Adipocyte (in vitro differentiated cells): ENCODE measurements around the gene DEUP1.
A peak's percentile ranks its signal among the peaks of the same experiment; 100 is the strongest.

ENCODE experiments used
- DNase-seq: peaks from one replicate; pipeline ENCODE4 v3.0.0-alpha.2; 2015; ENCODE audit warnings: low read depth
- H3K27me3 ChIP-seq: replicated peaks from 2 replicates; pipeline ENCODE4 v1.7.0; 2013; ENCODE audit warnings: mild to moderate bottlenecking, low read length, moderate library complexity; ENCODE audit not compliant: control insufficient read depth, insufficient read depth
- H3K36me3 ChIP-seq: 2 replicates; pipeline ENCODE4 v1.7.0; 2013; ENCODE audit warnings: low read length, mild to moderate bottlenecking, moderate library complexity; ENCODE audit not compliant: control insufficient read depth, insufficient read depth, severe bottlenecking
- H3K4me1 ChIP-seq: 2 replicates; pipeline ENCODE4 v1.7.0; 2013; ENCODE audit warnings: mild to moderate bottlenecking, low read length, moderate library complexity; ENCODE audit not compliant: control insufficient read depth, insufficient read depth
- H3K4me3 ChIP-seq: 2 replicates; pipeline ENCODE4 v1.7.0; 2013; ENCODE audit warnings: mild to moderate bottlenecking, low read length, moderate library complexity
- H3K9ac ChIP-seq: 2 replicates; pipeline ENCODE4 v1.7.0; 2013; ENCODE audit warnings: mild to moderate bottlenecking, low read length, moderate library complexity
- H3K9me3 ChIP-seq: 2 replicates; pipeline ENCODE4 v1.7.0; 2013; ENCODE audit warnings: mild to moderate bottlenecking, low read length, moderate library complexity; ENCODE audit not compliant: control insufficient read depth

Gene DEUP1

DNA sequence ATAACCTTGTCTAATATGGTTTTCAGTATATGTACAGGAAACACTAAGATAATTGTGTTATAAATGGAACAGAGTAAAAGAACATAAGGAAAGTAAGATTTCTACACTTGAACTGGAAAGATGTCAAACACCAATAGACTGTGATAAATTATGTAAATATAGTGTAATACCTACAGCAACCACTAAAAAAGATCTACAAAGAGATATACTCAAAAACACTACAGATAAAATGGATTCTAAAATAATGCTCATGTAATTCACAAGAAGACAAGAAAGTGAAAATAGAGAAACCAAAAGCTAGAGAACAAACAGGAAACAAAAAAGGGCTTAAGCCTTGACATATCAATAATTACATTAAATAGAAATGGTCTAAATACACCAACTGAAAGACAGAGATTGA is 30.9 kb downstream of the DEUP1 start:
- Histone ChIP-seq H3K9ac (no peak overlapping the region), H3K4me3 (no peak overlapping the region), H3K9me3 (peaks cover 17% of the 10 kb centered on the region), H3K4me1 (no peaks in the 10 kb centered on the region), H3K36me3 (no peaks in the 10 kb centered on the region), H3K27me3 (no peaks in the 10 kb centered on the region)
- DNase-seq = no peak

DNA sequence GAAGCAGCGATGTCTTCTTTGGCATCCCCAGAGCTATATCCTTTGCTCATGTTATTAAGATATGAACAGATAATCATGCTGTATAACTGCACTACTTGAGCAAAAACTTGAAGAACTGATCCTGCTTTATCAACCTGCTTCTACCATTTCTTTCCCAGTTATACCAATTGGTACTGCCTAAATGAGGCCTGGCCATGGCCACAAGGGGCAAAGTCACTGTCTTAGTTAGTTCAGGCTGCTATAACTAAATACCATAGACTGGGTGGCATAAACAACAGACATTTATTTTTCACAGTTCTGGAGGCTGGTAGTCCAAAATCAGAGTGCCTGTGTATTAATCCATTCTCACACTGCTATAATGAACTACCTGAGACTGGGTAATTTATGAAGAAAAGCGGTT is 37.5 kb downstream of the DEUP1 start:
- Histone ChIP-seq H3K36me3 (no peaks in the 10 kb centered on the region), H3K9ac (no peak overlapping the region), H3K27me3 (no peaks in the 10 kb centered on the region), H3K4me1 (no peaks in the 10 kb centered on the region), H3K4me3 (no peak overlapping the region), H3K9me3 (no peaks in the 10 kb centered on the region)
- DNase-seq = no peak

DNA sequence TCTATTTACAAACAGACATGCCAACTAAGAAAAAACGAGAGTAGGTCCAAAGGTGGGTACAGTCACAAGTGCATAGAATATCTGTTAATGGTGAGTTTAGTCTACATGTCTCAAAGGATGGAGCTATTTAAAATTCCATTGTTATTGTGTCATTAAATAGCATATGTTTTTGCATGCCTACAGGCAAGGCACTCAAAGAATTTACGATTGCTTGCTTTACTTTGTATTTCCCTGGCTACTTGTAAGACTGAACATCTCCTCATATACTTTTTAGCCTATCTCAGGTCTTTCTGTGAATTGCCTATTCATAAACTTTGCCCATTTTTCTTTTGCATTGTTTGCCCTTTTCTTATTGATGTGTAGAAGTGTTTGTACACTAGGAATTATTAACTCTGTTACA is 39.7 kb downstream of the DEUP1 start:
- H3K4me1 ChIP-seq = no peaks in the 10 kb centered on the region
- no peaks in the 10 kb centered on the region for H3K9me3 ChIP-seq
- DNase-seq = peak; percentile 38
- no peak overlapping the region for H3K4me3 ChIP-seq
- no peaks in the 10 kb centered on the region for H3K27me3 ChIP-seq
- H3K36me3 ChIP-seq = no peaks in the 10 kb centered on the region
- no peak overlapping the region for H3K9ac ChIP-seq

DNA sequence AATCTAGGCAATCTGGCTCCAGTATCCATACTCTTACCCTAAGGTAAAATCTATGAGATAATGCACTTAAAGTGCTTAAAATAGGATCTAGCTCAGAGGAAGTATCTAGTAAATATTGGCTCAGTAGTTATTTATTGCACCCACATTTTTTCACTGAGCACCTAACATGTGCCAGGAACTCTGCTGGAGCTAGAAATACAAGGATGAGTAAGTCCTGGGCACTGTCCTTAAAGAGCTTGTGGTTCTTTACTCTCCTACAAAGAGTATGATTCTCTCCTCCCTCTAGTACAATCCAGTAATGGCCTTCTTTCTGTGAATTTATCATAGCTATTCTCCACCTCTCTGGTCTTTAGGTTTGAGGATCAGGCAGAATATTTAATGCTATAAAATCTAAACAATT is 59.2 kb downstream of the DEUP1 start:
- Histone ChIP-seq H3K9me3 (no peaks in the 10 kb centered on the region), H3K9ac (no peak overlapping the region), H3K4me3 (no peak overlapping the region), H3K36me3 (no peaks in the 10 kb centered on the region), H3K27me3 (no peaks in the 10 kb centered on the region), H3K4me1 (no peaks in the 10 kb centered on the region)
- no peak for DNase-seq

DNA sequence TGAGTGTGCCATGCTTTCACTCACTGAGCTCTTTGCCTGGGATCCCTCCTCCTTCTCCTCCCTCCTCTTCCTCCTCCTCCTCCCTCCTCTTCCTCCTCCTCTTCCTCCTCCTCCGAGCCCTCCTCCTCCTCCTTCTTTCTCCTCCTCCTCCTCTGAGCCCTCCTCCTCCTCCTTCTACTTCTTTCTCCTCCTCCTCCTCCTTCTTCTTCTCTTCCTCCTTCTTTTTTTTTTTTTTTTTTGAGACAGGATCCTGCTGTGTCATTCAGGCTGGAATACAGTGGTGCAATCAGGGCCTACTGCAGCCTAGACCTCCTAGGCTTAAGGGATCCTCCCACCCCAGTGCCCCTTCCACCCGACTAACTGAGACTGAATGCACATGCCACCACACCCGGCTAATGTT is 62.3 kb downstream of the DEUP1 start:
- peak; percentile 21 for DNase-seq
- Histone ChIP-seq H3K4me1 (no peaks in the 10 kb centered on the region), H3K27me3 (no peaks in the 10 kb centered on the region), H3K9me3 (no peaks in the 10 kb centered on the region), H3K4me3 (no peak overlapping the region), H3K9ac (no peak overlapping the region), H3K36me3 (no peaks in the 10 kb centered on the region)

DNA sequence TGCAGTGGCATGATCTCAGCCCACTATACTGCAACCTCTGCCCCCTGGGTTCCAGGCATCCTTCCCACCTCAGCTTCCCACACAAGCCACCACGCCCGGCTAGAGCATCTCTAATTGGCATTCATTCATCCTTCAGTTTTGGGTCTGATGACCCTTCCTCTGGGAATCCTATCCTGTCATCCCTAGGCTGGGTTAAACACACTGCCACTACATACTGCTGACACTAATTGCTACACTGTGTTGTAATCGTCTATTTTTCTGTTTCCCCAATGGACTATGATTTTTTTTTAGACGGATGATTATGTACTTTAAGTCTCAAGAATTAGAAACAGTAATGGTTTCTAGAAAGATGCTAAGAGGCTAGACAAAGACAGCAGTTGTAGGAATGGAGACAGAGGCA is 62.8 kb downstream of the DEUP1 start:
- Histone ChIP-seq H3K4me1 (no peaks in the 10 kb centered on the region), H3K4me3 (no peak overlapping the region)

DNA sequence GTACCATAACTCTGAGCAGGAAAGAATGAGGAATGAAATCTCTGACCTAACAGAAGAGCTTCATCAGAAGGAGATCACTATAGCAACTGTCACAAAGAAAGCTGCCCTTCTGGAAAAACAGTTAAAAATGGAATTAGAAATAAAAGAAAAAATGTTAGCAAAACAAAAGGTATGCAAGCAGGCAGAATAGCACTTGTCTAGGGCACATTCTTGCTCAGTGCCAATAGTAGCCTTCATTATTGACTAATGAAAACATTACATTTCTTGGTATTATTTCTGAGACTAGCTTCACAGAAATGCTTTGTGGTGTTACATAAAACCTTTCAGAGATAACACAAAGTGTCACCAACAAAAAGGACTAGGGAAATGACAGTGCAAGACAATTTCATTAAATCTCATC is 63.9 kb downstream of the DEUP1 start:
- Histone ChIP-seq H3K4me3 (no peak overlapping the region), H3K27me3 (no peaks in the 10 kb centered on the region), H3K4me1 (no peaks in the 10 kb centered on the region), H3K9me3 (no peaks in the 10 kb centered on the region), H3K36me3 (no peaks in the 10 kb centered on the region), H3K9ac (no peak overlapping the region)
- no peak for DNase-seq

More for the DNA sequence above, 62.8 kb downstream of the DEUP1 start:
- Histone ChIP-seq H3K9ac (no peak overlapping the region), H3K36me3 (no peaks in the 10 kb centered on the region), H3K27me3 (no peaks in the 10 kb centered on the region), H3K9me3 (no peaks in the 10 kb centered on the region)
- DNase-seq = no peak

DNA sequence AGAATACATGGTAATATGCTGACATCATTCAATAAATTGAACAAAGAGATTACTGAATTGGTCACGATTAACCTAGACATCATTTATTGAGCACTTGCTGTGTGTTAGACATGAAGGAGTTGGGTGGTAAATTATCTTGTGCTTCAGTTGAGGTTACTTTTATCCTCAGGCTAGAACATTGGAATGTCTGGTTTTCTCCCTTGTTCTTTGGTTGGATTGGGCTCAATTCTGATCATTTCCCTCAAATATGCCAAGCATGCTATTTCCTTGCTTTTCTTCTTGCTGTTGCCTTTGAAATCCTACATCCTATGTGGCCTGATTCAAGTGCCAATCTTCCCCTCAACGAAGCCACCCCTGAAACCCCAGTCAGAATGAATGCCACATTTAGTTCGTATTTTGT is 65.8 kb downstream of the DEUP1 start:
- no peaks in the 10 kb centered on the region for H3K4me1 ChIP-seq
- H3K9me3 ChIP-seq = no peaks in the 10 kb centered on the region
- no peaks in the 10 kb centered on the region for H3K27me3 ChIP-seq
- DNase-seq = peak; percentile 51
- H3K9ac ChIP-seq = no peak overlapping the region
- H3K4me3 ChIP-seq = no peak overlapping the region
- H3K36me3 ChIP-seq = no peaks in the 10 kb centered on the region

DNA sequence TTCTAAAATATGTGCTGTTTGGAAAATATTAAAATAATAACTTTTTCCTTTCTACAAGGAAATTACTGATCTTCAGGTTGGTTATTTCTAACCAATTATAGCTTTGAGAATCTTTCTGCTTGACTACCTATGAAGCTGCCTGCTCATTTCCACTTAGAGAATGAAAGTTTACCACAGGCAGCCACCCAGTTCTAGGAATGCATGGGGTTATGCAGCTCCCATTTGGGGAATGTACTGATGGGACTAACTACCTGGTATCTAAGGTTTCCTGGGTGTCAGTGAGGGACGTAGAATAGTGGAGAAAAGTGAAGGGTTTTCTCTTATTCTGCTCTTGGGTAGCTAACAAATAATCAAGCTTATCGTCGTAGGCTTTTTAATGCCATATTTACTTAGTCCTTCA is 73.4 kb downstream of the DEUP1 start:
- H3K4me3 ChIP-seq = no peak overlapping the region
- no peaks in the 10 kb centered on the region for H3K9me3 ChIP-seq
- no peaks in the 10 kb centered on the region for H3K4me1 ChIP-seq
- no peak overlapping the region for H3K9ac ChIP-seq
- DNase-seq = no peak
- H3K36me3 ChIP-seq = no peaks in the 10 kb centered on the region
- H3K27me3 ChIP-seq = no peaks in the 10 kb centered on the region

DNA sequence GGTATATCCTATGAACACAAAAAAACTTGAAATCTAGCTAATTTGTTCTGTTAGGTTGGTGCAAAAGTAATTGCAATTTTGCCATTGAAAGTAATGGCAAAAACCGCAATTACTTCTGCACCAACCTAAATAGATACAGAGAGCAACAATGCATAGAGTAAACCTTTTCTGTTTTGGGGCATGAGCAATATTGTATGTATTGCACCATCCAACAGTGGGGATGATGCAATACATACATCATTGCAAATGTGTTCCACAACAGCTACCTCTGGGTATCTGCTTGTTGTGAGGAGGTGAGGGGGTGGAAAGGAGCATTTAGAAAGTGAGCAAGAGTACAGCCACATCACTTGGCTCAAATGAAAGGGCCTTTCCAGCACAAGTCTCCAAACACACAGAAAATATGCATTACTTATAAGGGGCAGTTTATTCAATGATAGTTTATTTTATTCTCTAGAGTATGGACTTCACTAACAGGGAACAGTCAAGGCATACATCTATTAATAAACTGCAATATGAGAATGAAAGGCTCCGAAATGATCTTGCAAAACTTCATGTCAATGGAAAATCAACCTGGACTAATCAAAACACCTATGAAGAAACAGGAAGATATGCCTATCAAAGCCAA is 77.3 kb downstream of the DEUP1 start:
- H3K9ac ChIP-seq = no peak overlapping the region
- no peak for DNase-seq
- no peaks in the 10 kb centered on the region for H3K36me3 ChIP-seq
- H3K27me3 ChIP-seq = no peaks in the 10 kb centered on the region
- no peak overlapping the region for H3K4me3 ChIP-seq
- no peaks in the 10 kb centered on the region for H3K4me1 ChIP-seq
- H3K9me3 ChIP-seq = no peaks in the 10 kb centered on the region

DNA sequence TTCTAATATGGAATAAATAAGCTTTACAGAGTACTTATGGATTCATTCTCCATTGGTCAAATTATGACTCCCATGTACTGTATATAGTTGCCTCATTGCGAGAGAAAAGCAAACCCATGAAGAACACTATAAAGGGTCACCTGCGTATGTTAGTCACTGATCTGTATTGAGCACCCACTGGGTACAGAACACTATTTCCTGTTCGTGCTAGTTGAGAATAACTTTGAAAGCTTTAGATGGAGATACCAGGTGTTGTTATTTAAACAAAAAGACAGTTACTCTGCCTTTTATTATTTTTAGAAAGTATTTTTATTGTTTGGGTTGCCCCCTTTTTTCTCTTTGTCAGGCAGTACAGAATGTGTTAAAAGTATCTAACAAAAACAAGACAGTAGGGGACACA is 79.9 kb downstream of the DEUP1 start:
- H3K36me3 ChIP-seq = no peaks in the 10 kb centered on the region
- no peak overlapping the region for H3K4me3 ChIP-seq
- no peaks in the 10 kb centered on the region for H3K9me3 ChIP-seq
- no peaks in the 10 kb centered on the region for H3K4me1 ChIP-seq
- no peaks in the 10 kb centered on the region for H3K27me3 ChIP-seq
- H3K9ac ChIP-seq = no peak overlapping the region
- DNase-seq = no peak

DNA sequence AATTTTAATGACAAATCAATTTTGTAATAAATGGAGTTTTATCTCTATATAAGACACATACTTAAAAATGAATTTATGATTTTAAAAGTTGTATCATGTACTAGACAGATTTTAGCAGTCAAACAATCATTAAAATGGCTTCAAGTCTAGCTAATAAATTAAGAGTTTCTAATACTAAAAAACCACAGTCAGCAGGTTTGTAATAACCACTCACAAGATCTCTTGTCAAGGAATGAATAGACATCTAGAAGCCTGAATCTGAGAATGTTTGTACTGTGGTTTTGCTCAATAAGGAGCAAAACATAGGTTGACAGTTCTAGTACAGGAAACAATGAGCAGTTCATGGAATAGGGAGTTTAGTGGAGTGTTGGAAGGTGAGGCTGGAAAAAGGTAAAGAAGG is 81.2 kb downstream of the DEUP1 start:
- Histone ChIP-seq H3K27me3 (no peaks in the 10 kb centered on the region), H3K9ac (no peak overlapping the region), H3K4me1 (no peaks in the 10 kb centered on the region), H3K9me3 (no peaks in the 10 kb centered on the region), H3K4me3 (no peak overlapping the region), H3K36me3 (no peaks in the 10 kb centered on the region)
- no peak for DNase-seq
